ENCODE data around the gene KCNJ3.

The KCNJ3 gene

GRCh38 chr2:154698296-154698720 is at the start of gene KCNJ3:
TSS of gene KCNJ3 (plus strand) at chr2:154698695. CDS start at chr2:154698776, 81 bp downstream.
- H3K9me3 ChIP-seq (ENCODE audit: control insufficient read depth, low read length): no peaks in the 10 kb centered on the region
- H3K4me3 ChIP-seq (ENCODE audit: low read length): peak within 1 kb of the TSS; percentile 75
- H3K4me1 ChIP-seq (ENCODE audit: control insufficient read depth, insufficient read depth, low read length): no peaks in the 10 kb centered on the region
- H3K36me3 ChIP-seq (ENCODE audit: control insufficient read depth, insufficient read depth, low read length, severe bottlenecking): no peaks in the 10 kb centered on the region
- peaks cover 13% of the 10 kb centered on the region for H3K27me3 ChIP-seq (replicated peaks; ENCODE audit: control insufficient read depth, insufficient read depth, low read length)
- no peak within 1 kb of the TSS for H3K9ac ChIP-seq (ENCODE audit: low read length)
- DNase-seq (ENCODE audit: low read depth): no peak

GRCh38 chr2:154655499-154655898 is 43.0 kb upstream of the KCNJ3 start:
- DNase-seq (ENCODE audit: low read depth): no peak
- Histone ChIP-seq H3K9me3 (ENCODE audit: control insufficient read depth, low read length) (peaks cover 7% of the 10 kb centered on the region), H3K9ac (ENCODE audit: low read length) (no peak overlapping the region), H3K4me1 (ENCODE audit: control insufficient read depth, insufficient read depth, low read length) (no peaks in the 10 kb centered on the region), H3K4me3 (ENCODE audit: low read length) (no peak overlapping the region), H3K27me3 (replicated peaks; ENCODE audit: control insufficient read depth, insufficient read depth, low read length) (no peaks in the 10 kb centered on the region), H3K36me3 (ENCODE audit: control insufficient read depth, insufficient read depth, low read length, severe bottlenecking) (no peaks in the 10 kb centered on the region)

GRCh38 chr2:154658854-154659253 is 39.6 kb upstream of the KCNJ3 start:
- peaks cover 7% of the 10 kb centered on the region for H3K9me3 ChIP-seq (ENCODE audit: control insufficient read depth, low read length)
- no peak overlapping the region for H3K4me3 ChIP-seq (ENCODE audit: low read length)
- DNase-seq (ENCODE audit: low read depth): no peak
- H3K36me3 ChIP-seq (ENCODE audit: control insufficient read depth, insufficient read depth, low read length, severe bottlenecking): no peaks in the 10 kb centered on the region
- no peaks in the 10 kb centered on the region for H3K27me3 ChIP-seq (replicated peaks; ENCODE audit: control insufficient read depth, insufficient read depth, low read length)
- H3K4me1 ChIP-seq (ENCODE audit: control insufficient read depth, insufficient read depth, low read length): no peaks in the 10 kb centered on the region
- no peak overlapping the region for H3K9ac ChIP-seq (ENCODE audit: low read length)

GRCh38 chr2:154664248-154664647 is 34.2 kb upstream of the KCNJ3 start:
- H3K9me3 ChIP-seq (ENCODE audit: control insufficient read depth, low read length): no peaks in the 10 kb centered on the region
- H3K9ac ChIP-seq (ENCODE audit: low read length): no peak overlapping the region
- H3K36me3 ChIP-seq (ENCODE audit: control insufficient read depth, insufficient read depth, low read length, severe bottlenecking): no peaks in the 10 kb centered on the region
- H3K27me3 ChIP-seq (replicated peaks; ENCODE audit: control insufficient read depth, insufficient read depth, low read length): no peaks in the 10 kb centered on the region
- no peaks in the 10 kb centered on the region for H3K4me1 ChIP-seq (ENCODE audit: control insufficient read depth, insufficient read depth, low read length)
- H3K4me3 ChIP-seq (ENCODE audit: low read length): no peak overlapping the region
- no peak for DNase-seq (ENCODE audit: low read depth)

- no peaks in the 10 kb centered on the region for H3K9me3 ChIP-seq (ENCODE audit: control insufficient read depth, low read length)
- no peaks in the 10 kb centered on the region for H3K27me3 ChIP-seq (replicated peaks; ENCODE audit: control insufficient read depth, insufficient read depth, low read length)
- DNase-seq (ENCODE audit: low read depth): no peak
- H3K36me3 ChIP-seq (ENCODE audit: control insufficient read depth, insufficient read depth, low read length, severe bottlenecking): no peaks in the 10 kb centered on the region
- no peaks in the 10 kb centered on the region for H3K4me1 ChIP-seq (ENCODE audit: control insufficient read depth, insufficient read depth, low read length)
- H3K9ac ChIP-seq (ENCODE audit: low read length): no peak overlapping the region
- no peak overlapping the region for H3K4me3 ChIP-seq (ENCODE audit: low read length)
Observed at GRCh38 chr2:154670083-154670482, 28.4 kb upstream of the KCNJ3 start.

GRCh38 chr2:154673694-154674093 is 24.8 kb upstream of the KCNJ3 start:
- no peak overlapping the region for H3K9ac ChIP-seq (ENCODE audit: low read length)
- H3K4me3 ChIP-seq (ENCODE audit: low read length): no peak overlapping the region
- H3K36me3 ChIP-seq (ENCODE audit: control insufficient read depth, insufficient read depth, low read length, severe bottlenecking): no peaks in the 10 kb centered on the region
- DNase-seq (ENCODE audit: low read depth): no peak
- H3K4me1 ChIP-seq (ENCODE audit: control insufficient read depth, insufficient read depth, low read length): no peaks in the 10 kb centered on the region
- H3K9me3 ChIP-seq (ENCODE audit: control insufficient read depth, low read length): no peaks in the 10 kb centered on the region
- no peaks in the 10 kb centered on the region for H3K27me3 ChIP-seq (replicated peaks; ENCODE audit: control insufficient read depth, insufficient read depth, low read length)

- no peaks in the 10 kb centered on the region for H3K27me3 ChIP-seq (replicated peaks; ENCODE audit: control insufficient read depth, insufficient read depth, low read length)
- H3K4me3 ChIP-seq (ENCODE audit: low read length): no peak overlapping the region
- no peaks in the 10 kb centered on the region for H3K36me3 ChIP-seq (ENCODE audit: control insufficient read depth, insufficient read depth, low read length, severe bottlenecking)
- H3K9ac ChIP-seq (ENCODE audit: low read length): no peak overlapping the region
- no peak for DNase-seq (ENCODE audit: low read depth)
- H3K9me3 ChIP-seq (ENCODE audit: control insufficient read depth, low read length): no peaks in the 10 kb centered on the region
- H3K4me1 ChIP-seq (ENCODE audit: control insufficient read depth, insufficient read depth, low read length): no peaks in the 10 kb centered on the region
Observed at GRCh38 chr2:154677401-154677800, 21.1 kb upstream of the KCNJ3 start.

- no peak for DNase-seq (ENCODE audit: low read depth)
- Histone ChIP-seq H3K9ac (ENCODE audit: low read length) (no peak overlapping the region), H3K9me3 (ENCODE audit: control insufficient read depth, low read length) (no peaks in the 10 kb centered on the region), H3K36me3 (ENCODE audit: control insufficient read depth, insufficient read depth, low read length, severe bottlenecking) (no peaks in the 10 kb centered on the region), H3K4me1 (ENCODE audit: control insufficient read depth, insufficient read depth, low read length) (no peaks in the 10 kb centered on the region), H3K4me3 (ENCODE audit: low read length) (no peak overlapping the region), H3K27me3 (replicated peaks; ENCODE audit: control insufficient read depth, insufficient read depth, low read length) (no peaks in the 10 kb centered on the region)
Observed at GRCh38 chr2:154681741-154682140, 16.8 kb upstream of the KCNJ3 start.

GRCh38 chr2:154686162-154686561 is 12.3 kb upstream of the KCNJ3 start:
- Histone ChIP-seq H3K27me3 (replicated peaks; ENCODE audit: control insufficient read depth, insufficient read depth, low read length) (no peaks in the 10 kb centered on the region), H3K4me1 (ENCODE audit: control insufficient read depth, insufficient read depth, low read length) (no peaks in the 10 kb centered on the region), H3K36me3 (ENCODE audit: control insufficient read depth, insufficient read depth, low read length, severe bottlenecking) (no peaks in the 10 kb centered on the region), H3K4me3 (ENCODE audit: low read length) (no peak overlapping the region), H3K9me3 (ENCODE audit: control insufficient read depth, low read length) (no peaks in the 10 kb centered on the region), H3K9ac (ENCODE audit: low read length) (no peak overlapping the region)
- no peak for DNase-seq (ENCODE audit: low read depth)

GRCh38 chr2:154688373-154688772 is 10.1 kb upstream of the KCNJ3 start:
- Histone ChIP-seq H3K9ac (ENCODE audit: low read length) (no peak overlapping the region), H3K36me3 (ENCODE audit: control insufficient read depth, insufficient read depth, low read length, severe bottlenecking) (no peaks in the 10 kb centered on the region), H3K9me3 (ENCODE audit: control insufficient read depth, low read length) (no peaks in the 10 kb centered on the region), H3K27me3 (replicated peaks; ENCODE audit: control insufficient read depth, insufficient read depth, low read length) (no peaks in the 10 kb centered on the region), H3K4me1 (ENCODE audit: control insufficient read depth, insufficient read depth, low read length) (no peaks in the 10 kb centered on the region), H3K4me3 (ENCODE audit: low read length) (no peak overlapping the region)
- no peak for DNase-seq (ENCODE audit: low read depth)

- no peak overlapping the region for H3K9ac ChIP-seq (ENCODE audit: low read length)
- H3K4me3 ChIP-seq (ENCODE audit: low read length): no peak overlapping the region
- H3K9me3 ChIP-seq (ENCODE audit: control insufficient read depth, low read length): no peaks in the 10 kb centered on the region
- H3K4me1 ChIP-seq (ENCODE audit: control insufficient read depth, insufficient read depth, low read length): no peaks in the 10 kb centered on the region
- DNase-seq (ENCODE audit: low read depth): no peak
- H3K36me3 ChIP-seq (ENCODE audit: control insufficient read depth, insufficient read depth, low read length, severe bottlenecking): no peaks in the 10 kb centered on the region
- no peaks in the 10 kb centered on the region for H3K27me3 ChIP-seq (replicated peaks; ENCODE audit: control insufficient read depth, insufficient read depth, low read length)
Observed at GRCh38 chr2:154689158-154689557, 9.3 kb upstream of the KCNJ3 start.

- Histone ChIP-seq H3K9me3 (ENCODE audit: control insufficient read depth, low read length) (no peaks in the 10 kb centered on the region), H3K4me3 (ENCODE audit: low read length) (no peak overlapping the region), H3K27me3 (replicated peaks; ENCODE audit: control insufficient read depth, insufficient read depth, low read length) (no peaks in the 10 kb centered on the region), H3K36me3 (ENCODE audit: control insufficient read depth, insufficient read depth, low read length, severe bottlenecking) (no peaks in the 10 kb centered on the region), H3K4me1 (ENCODE audit: control insufficient read depth, insufficient read depth, low read length) (no peaks in the 10 kb centered on the region), H3K9ac (ENCODE audit: low read length) (no peak overlapping the region)
- no peak for DNase-seq (ENCODE audit: low read depth)
Observed at GRCh38 chr2:154692927-154693326, 5.6 kb upstream of the KCNJ3 start.
